ENCODE measurements around the gene MAP2.
"Not testable (repeated sequence)": the region's sequence is repeated elsewhere in the genome, so short reads cannot be mapped to it uniquely, and the experiment has no call there.

DNA sequence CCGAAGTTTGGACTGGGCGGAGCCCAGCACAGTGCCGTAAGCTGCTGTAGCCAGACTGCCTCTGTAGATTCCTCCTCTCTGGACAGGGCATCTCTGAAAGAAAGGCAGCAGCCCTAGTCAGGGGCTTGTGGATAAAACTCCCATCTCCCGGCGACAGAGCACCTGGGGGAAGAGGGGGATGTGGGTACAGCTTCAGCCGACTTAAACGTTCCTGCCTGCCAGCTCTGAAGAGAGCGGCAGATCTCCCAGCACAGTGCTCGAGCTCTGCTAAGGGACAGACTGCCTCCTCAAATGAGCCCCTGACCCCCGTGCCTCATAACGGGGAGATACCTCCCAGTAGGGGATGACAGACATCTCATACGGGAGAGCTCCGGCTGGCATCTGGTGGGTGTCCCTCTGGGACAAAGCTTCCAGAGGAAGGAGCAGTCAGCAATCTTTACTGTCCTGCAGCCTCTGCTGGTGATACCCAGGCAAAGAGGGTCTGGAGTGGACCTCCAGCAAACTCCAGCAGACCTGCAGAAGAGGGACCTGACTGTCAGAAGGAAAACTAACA lies 71.3 kb downstream of the MAP2 start:
- TF ChIP-seq POLR2AphosphoS5, POLR2A, CTCF (IDR thresholded peaks at IDR 0.05): not testable (repeated sequence)

Measured in transverse colon (tissue), 4 donors.